ENCODE results near the gene RNF113A.
A peak's percentile ranks its signal among the peaks of the same experiment; 100 is the strongest.
"Not testable (repeated sequence)": the region's sequence is repeated elsewhere in the genome, so short reads cannot be mapped to it uniquely, and the experiment has no call there.

RNF113A gene

GRCh38 chrX:119880076-119880475 is 8.5 kb upstream of the RNF113A start:
- Mint-ChIP-seq H3K36me3 (peaks cover 4 to 8% of the 10 kb centered on the region in 2 donors), H3K4me1 (peaks cover 6 to 8% of the 10 kb centered on the region in 2 donors), H3K4me3 (no peak overlapping the region), H3K9me3 (no peaks in the 10 kb centered on the region), H3K27ac (peak overlapping the region; percentile 59), H3K27me3 (no peaks in the 10 kb centered on the region)
- ATAC-seq (replicated peaks) (no peak), DNase-seq (no peak)

GRCh38 chrX:119878740-119879139 is 7.2 kb upstream of the RNF113A start:
- ATAC-seq (replicated peaks) (no peak), DNase-seq (no peak)
- Mint-ChIP-seq H3K36me3 (peaks cover 4 to 8% of the 10 kb centered on the region in 2 donors), H3K27ac (no peak overlapping the region), H3K9me3 (no peaks in the 10 kb centered on the region), H3K27me3 (no peaks in the 10 kb centered on the region), H3K4me3 (no peak overlapping the region), H3K4me1 (peaks cover 6 to 8% of the 10 kb centered on the region in 2 donors)

DNA sequence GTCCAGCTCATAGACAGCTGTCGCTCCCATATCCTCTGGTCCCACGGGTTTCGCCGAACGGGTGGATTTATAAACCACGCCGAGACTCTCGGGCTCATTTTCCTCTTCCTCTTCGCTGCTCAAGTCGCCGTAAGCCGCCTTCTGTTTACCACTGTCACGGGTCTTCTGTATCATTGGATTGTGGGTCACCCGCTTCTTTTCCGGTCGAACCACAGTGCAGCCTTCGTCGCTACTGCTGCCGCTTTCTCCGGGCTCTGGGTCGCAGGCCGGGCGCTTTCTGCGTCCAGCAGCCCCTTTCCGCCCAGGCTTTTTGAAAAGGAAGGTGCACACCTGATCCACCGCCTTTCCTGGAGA is 311 bp downstream of the RNF113A start:
- Mint-ChIP-seq H3K27ac (peak overlapping the region; percentile 92), H3K27me3 (no peaks in the 10 kb centered on the region), H3K4me3 (peak overlapping the region; percentile 87 to 99), H3K36me3 (peaks cover 5 to 13% of the 10 kb centered on the region in 2 donors), H3K4me1 (peaks cover 5 to 6% of the 10 kb centered on the region in 2 donors), H3K9me3 (no peaks in the 10 kb centered on the region)
- DNase-seq (no peak), ATAC-seq (replicated peaks) (peak; percentile 56 to 57)

- Mint-ChIP-seq H3K4me3 (peak overlapping the region; percentile 87 to 99), H3K27ac (peak overlapping the region; percentile 92), H3K9me3 (no peaks in the 10 kb centered on the region), H3K36me3 (peaks cover 5 to 13% of the 10 kb centered on the region in 2 donors), H3K27me3 (no peaks in the 10 kb centered on the region), H3K4me1 (peaks cover 5 to 6% of the 10 kb centered on the region in 2 donors)
- DNase-seq: peak; percentile 6
- ATAC-seq (replicated peaks): peak; percentile 22 to 30
These were observed 854 bp downstream of the RNF113A start for GRCh38 chrX:119870626-119871131.

DNA sequence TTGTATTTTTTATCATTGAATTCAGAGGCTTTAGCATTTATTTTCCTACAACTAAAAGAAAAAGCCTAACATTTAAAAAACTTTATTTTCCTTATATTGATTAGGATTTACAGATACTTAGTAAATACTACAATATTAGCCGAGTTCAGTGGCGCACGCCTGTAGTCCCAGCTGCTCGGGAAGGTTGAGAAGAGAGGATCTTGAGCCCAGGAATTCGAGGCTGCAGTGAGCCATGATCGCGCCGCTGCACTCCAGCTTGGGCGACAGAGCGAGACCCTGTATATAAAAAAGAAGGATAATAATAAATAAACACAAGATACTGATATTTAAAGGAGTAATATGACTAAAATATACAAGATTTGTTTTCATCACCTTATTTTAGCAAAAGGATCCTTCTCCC is 18.1 kb downstream of the RNF113A start:
- Mint-ChIP-seq H3K36me3 (peaks cover 3 to 5% of the 10 kb centered on the region in 2 donors), H3K4me3 (peak overlapping the region; percentile 95 to 99), H3K9me3 (no peaks in the 10 kb centered on the region), H3K27me3 (no peaks in the 10 kb centered on the region), H3K4me1 (peaks cover 0 to 4% of the 10 kb centered on the region in 2 donors), H3K27ac (peak overlapping the region; percentile 99)
- no peak for ATAC-seq (replicated peaks)
- no peak for DNase-seq

DNA sequence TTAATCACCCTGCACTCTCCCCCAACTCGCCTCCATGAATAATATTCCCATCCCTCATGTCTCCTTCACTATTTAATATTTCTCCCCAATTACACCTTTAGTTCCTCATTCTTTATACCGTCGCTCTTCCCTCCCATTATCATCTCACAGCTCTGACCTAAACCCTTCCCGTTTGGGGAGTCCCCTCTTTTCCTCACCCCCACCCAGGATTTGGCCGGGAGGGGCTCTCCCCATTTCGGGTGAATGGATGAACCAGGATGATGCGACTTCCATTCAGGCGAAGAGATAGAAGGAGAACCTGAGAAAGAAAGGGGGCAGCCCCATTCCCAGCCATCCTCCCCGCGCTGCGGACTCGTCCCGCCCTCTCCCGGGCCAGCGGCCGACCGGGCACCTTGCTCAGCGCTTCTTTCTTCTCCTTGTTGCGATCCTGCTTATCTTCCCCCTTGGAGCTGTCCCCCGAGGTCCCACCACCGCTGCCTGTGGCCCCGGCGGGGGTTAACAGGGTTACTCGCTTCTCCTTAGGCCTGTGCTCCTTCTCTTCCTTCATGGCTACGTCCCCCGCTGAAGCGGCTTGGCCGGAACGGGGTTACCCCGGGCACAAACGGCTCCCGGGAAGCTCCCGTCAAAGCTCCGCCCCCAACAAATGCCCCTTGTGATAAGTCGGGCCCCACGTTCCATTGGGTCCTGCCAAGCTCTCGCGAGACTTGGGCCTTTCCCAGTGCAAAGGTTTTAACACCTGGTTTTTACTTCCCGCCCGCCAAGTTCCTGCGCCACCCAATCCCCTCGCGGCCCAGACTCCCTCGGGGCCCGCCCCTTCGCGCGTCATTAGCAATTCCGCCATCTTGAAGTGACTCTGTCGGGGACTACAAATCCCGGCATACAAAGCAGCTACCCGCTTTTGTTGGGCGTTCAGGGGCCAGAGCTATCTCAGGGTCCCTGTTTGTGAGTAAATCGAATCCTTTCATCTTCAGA is 18.9 kb downstream of the RNF113A start, which contains the start of gene UPF3B:
UPF3B (minus strand) TSS at position 582 of the 972 bp plus-strand sequence; CDS start at position 547, 35 bp downstream.
- peaks cover 0 to 4% of the 10 kb centered on the region in 2 donors for H3K4me1 Mint-ChIP-seq
- peak; percentile 95 to 98 for ATAC-seq (replicated peaks)
- no peaks in the 10 kb centered on the region for H3K9me3 Mint-ChIP-seq
- peak; percentile 92 for DNase-seq
- H3K4me3 Mint-ChIP-seq: peak within 1 kb of the TSS; percentile 95 to 99
- peak within 1 kb of the TSS; percentile 99 for H3K27ac Mint-ChIP-seq
- peaks cover 3 to 8% of the 10 kb centered on the region in 2 donors for H3K36me3 Mint-ChIP-seq
- H3K27me3 Mint-ChIP-seq: no peaks in the 10 kb centered on the region

DNA sequence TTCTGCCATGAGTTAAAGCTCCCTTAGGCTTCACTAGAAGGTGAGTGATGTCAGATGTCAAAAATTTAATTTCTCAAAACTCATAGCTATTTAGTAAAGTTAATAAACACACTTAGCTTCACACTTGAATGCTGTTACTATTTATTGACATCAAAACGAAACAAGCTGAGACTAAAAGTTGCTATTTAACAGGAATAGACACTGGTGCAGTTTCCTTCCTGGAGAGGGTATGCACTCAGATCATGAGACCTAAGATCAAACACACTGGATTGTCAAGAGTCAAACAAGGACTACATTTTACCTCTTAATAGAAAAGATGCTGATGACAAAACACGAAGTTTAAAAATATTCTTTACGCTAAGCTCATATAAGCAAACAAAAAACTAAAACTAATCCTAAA is 37.6 kb downstream of the RNF113A start:
- ATAC-seq (replicated peaks) (no peak), DNase-seq (no peak)
- Mint-ChIP-seq H3K9me3 (no peaks in the 10 kb centered on the region), H3K4me1 (peaks cover 0 to 11% of the 10 kb centered on the region in 2 donors), H3K4me3 (no peak overlapping the region), H3K27me3 (peaks cover 0 to 4% of the 10 kb centered on the region in 2 donors), H3K36me3 (peaks cover 32 to 44% of the 10 kb centered on the region in 2 donors), H3K27ac (no peak overlapping the region)

- no peak for DNase-seq
- no peak overlapping the region for H3K27ac Mint-ChIP-seq
- H3K9me3 Mint-ChIP-seq: no peaks in the 10 kb centered on the region
- H3K27me3 Mint-ChIP-seq: peaks cover 0 to 7% of the 10 kb centered on the region in 2 donors
- H3K4me1 Mint-ChIP-seq: peaks cover 2 to 5% of the 10 kb centered on the region in 2 donors
- peaks cover 23 to 27% of the 10 kb centered on the region in 2 donors for H3K36me3 Mint-ChIP-seq
- no peak for ATAC-seq (replicated peaks)
- no peak overlapping the region for H3K4me3 Mint-ChIP-seq
These were observed 43.1 kb downstream of the RNF113A start for GRCh38 chrX:119828446-119828845.

- peak; percentile 68 to 73 for ATAC-seq (replicated peaks)
- H3K27me3 Mint-ChIP-seq: peaks cover 0 to 4% of the 10 kb centered on the region in 2 donors
- peaks cover 18 to 23% of the 10 kb centered on the region in 2 donors for H3K36me3 Mint-ChIP-seq
- H3K9me3 Mint-ChIP-seq: no peaks in the 10 kb centered on the region
- H3K4me3 Mint-ChIP-seq: no peak overlapping the region
- no peak for DNase-seq
- peaks cover 5 to 6% of the 10 kb centered on the region in 2 donors for H3K4me1 Mint-ChIP-seq
- H3K27ac Mint-ChIP-seq: no peak overlapping the region
These were observed 45.1 kb downstream of the RNF113A start for GRCh38 chrX:119826399-119826959.

GRCh38 chrX:119824221-119824620 is 47.3 kb downstream of the RNF113A start:
- ATAC-seq (replicated peaks); H3K4me1 Mint-ChIP-seq; H3K9me3 Mint-ChIP-seq; H3K36me3 Mint-ChIP-seq; H3K4me3 Mint-ChIP-seq; H3K27me3 Mint-ChIP-seq; DNase-seq; H3K27ac Mint-ChIP-seq: not testable (repeated sequence)

DNA sequence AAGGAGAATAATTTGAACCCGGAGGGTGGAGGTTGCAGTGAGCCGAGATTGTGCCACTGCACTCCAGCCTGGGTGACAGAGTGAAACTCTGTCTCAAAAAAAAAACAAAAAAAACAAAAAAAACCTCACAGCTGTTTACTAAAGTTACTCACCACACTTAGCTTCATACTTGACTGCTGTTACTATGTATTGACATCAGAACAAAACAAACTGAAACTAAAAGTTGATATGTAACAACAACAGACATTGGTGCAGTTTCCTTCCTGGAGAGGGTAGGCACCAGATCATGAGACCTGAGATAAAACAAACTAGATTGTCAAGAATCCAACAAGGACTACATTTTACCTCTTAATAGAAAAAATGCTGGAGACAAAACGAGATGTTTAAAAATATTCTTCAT is 49.8 kb downstream of the RNF113A start:
- H3K4me3 Mint-ChIP-seq, H3K9me3 Mint-ChIP-seq, H3K36me3 Mint-ChIP-seq, H3K27me3 Mint-ChIP-seq, DNase-seq: not testable (repeated sequence)
- peak overlapping the region; percentile 54 for H3K27ac Mint-ChIP-seq
- ATAC-seq (replicated peaks): peak; percentile 80 to 85
- H3K4me1 Mint-ChIP-seq: peaks cover 10 to 11% of the 10 kb centered on the region in 2 donors

Data from stimulated activated naive B cell treated with anti-CD40 and anti-IgM and Interleukin-4, amounts not matched to agents 10 μg/mL and 1 μg/mL and 100 μg/mL, for 72 hours (primary cell).